Motor neuron (in vitro differentiated cells): Measurements from ENCODE around the gene NOTCH3. TPM values are rescaled to one million over a fixed set of nuclear protein-coding genes. Genes with fewer than 3 reads are reported as not detected.

ENCODE experiments used
- ATAC-seq, 8 experiments: fragments of 200-7000 bp; cut with Tn5 transposase; replicated peaks in 6 of 8; 2 replicates each; pipeline ENCODE4 v1.8.0; 2021; ENCODE audit warnings: mild to moderate bottlenecking in 8 of 8, moderate library complexity in 8 of 8
- H3K27ac ChIP-seq, 2 donors: fragments of 250-450 bp; sonication (Bioruptor Pico); 2 replicates each; pipeline ENCODE4 v1.9.0; 2021; ENCODE audit warnings: antibody characterized with exemption in 2 of 2, mild to moderate bottlenecking in 2 of 2, moderate library complexity in 1 of 2
- H3K4me1 ChIP-seq, 2 donors: fragments of 250-450 bp; sonication (Bioruptor Pico); replicated peaks in 1 of 2; 2 replicates each; pipeline ENCODE4 v1.6.1; 2021; ENCODE audit warnings: antibody characterized with exemption in 2 of 2, mild to moderate bottlenecking in 2 of 2, moderate library complexity in 1 of 2
- H3K4me3 ChIP-seq, 5 donors: fragments of 250-450 bp; sonication (Bioruptor Pico); 2 replicates each; pipeline ENCODE4 v1.9.0; 2021; ENCODE audit warnings: antibody characterized with exemption in 5 of 5, mild to moderate bottlenecking in 5 of 5, moderate library complexity in 4 of 5
- WGBS, 10 experiments: fragments of 450-650 bp; shearing (Covaris generic); methylation state at CpG; one replicate each; pipeline ENCODE4 v1.0.0; 2022; 5-methylcytosine and 5-hydroxymethylcytosine counted together
- in situ Hi-C, 9 experiments: fragments of 400-800 bp; cut with MboI; loops; one replicate each; pipeline ENCODE4 v1.15.0; 2021; ENCODE audit warnings: low sequenced_read_pairs in 9 of 9, low pct_unique_long_range_greater_than_20kb in 2 of 9; ENCODE audit not compliant: unreplicated experiment in 9 of 9
- total RNA-seq, 8 experiments: library from RNA; unstranded; fragments of 300-600 nt; gene quantifications; 2 replicates each; pipeline versions ENCODE4 v1.2.3 to v1.2.4, GENCODE V29; 2022

Gene NOTCH3
- total RNA-seq, 8 experiments from 2014 or later: 3.0 to 26.4 (median 7.7) TPM

GRCh38 chr19:15197942-15198341 is 2.9 kb downstream of the NOTCH3 start:
- Histone ChIP-seq H3K27ac (no peak overlapping the region), H3K4me3 (no peak overlapping the region), H3K4me1 (peaks cover 4 to 22% of the 10 kb centered on the region in 2 donors)
- in situ Hi-C loops: loop anchor here in 1 of 9 experiments (25.0 kb wide), 1 partner anchor 364 kb away; no protein-coding TSS in a partner anchor
- ATAC-seq: peak in 3 of 8 experiments; percentile 3 to 23 (median 17)
- 11 to 100% (median 70%) methylated on average over 1 to 4 of the region's 8 CpGs; no CpG with 5 or more reads in 3 of the 10 experiments for WGBS, 10 experiments

GRCh38 chr19:15197275-15197941 is 3.4 kb downstream of the NOTCH3 start:
- no peak overlapping the region for H3K27ac ChIP-seq
- in situ Hi-C loops: loop anchor here in 1 of 9 experiments (25.0 kb wide), 1 partner anchor 365 kb away; no protein-coding TSS in a partner anchor

GRCh38 chr19:15196360-15197005 is 4.3 kb downstream of the NOTCH3 start:
- in situ Hi-C loops: loop anchor here in 1 of 9 experiments (25.0 kb wide), 1 partner anchor 366 kb away; no protein-coding TSS in a partner anchor
- WGBS, 10 experiments: 56 to 100% (median 93%) methylated on average over 1 to 3 of the region's 4 CpGs; no CpG with 5 or more reads in 1 of the 10 experiments
- ATAC-seq: no peak
- Histone ChIP-seq H3K4me3 (peak overlapping the region in 4 of 5 donors; percentile 34 to 44 (median 43)), H3K27ac (no peak overlapping the region), H3K4me1 (peaks cover 4 to 22% of the 10 kb centered on the region in 2 donors)

More at GRCh38 chr19:15197275-15197941, 3.4 kb downstream of the NOTCH3 start:
- Histone ChIP-seq H3K4me1 (peaks cover 4 to 22% of the 10 kb centered on the region in 2 donors), H3K4me3 (no peak overlapping the region)
- 33 to 60% methylated on average over 1 of the region's 14 CpGs; no CpG with 5 or more reads in 8 of the 10 experiments for WGBS, 10 experiments
- no peak for ATAC-seq

- Histone ChIP-seq H3K4me3 (peak overlapping the region; percentile 34 to 44 (median 43)), H3K27ac (no peak overlapping the region), H3K4me1 (peaks cover 4 to 22% of the 10 kb centered on the region in 2 donors)
- in situ Hi-C loops: loop anchor here in 1 of 9 experiments (25.0 kb wide), 1 partner anchor 367 kb away; no protein-coding TSS in a partner anchor
- ATAC-seq: peak; percentile 56 to 87 (median 85)
- no CpG with 5 or more reads among the region's 91 CpGs for WGBS, 10 experiments
These were observed 5.1 kb downstream of the NOTCH3 start for GRCh38 chr19:15195371-15196334.

GRCh38 chr19:15194938-15195337 is 5.9 kb downstream of the NOTCH3 start:
- peak overlapping the region in 1 of 2 donors; percentile 22 for H3K27ac ChIP-seq
- ATAC-seq: peak in 6 of 8 experiments; percentile 6 to 20 (median 12)

GRCh38 chr19:15191982-15192381 is 8.8 kb downstream of the NOTCH3 start:
- ATAC-seq: no peak
- 84 to 100% (median 100%) methylated on average over 1 to 5 of the region's 18 CpGs; no CpG with 5 or more reads in 5 of the 10 experiments for WGBS, 10 experiments
- Histone ChIP-seq H3K4me1 (peaks cover 4 to 7% of the 10 kb centered on the region in 2 donors), H3K4me3 (no peak overlapping the region), H3K27ac (no peak overlapping the region)
- in situ Hi-C loops: loop anchor here in 1 of 9 experiments (25.0 kb wide), 1 partner anchor 370 kb away; no protein-coding TSS in a partner anchor

More at GRCh38 chr19:15194938-15195337, 5.9 kb downstream of the NOTCH3 start:
- H3K4me1 ChIP-seq: peaks cover 4 to 22% of the 10 kb centered on the region in 2 donors
- H3K4me3 ChIP-seq: peak overlapping the region; percentile 34 to 44 (median 43)
- in situ Hi-C loops: loop anchor here in 1 of 9 experiments (25.0 kb wide), 1 partner anchor 367 kb away; no protein-coding TSS in a partner anchor
- WGBS, 10 experiments: 0 to 100% (median 58%) methylated on average over 1 to 2 of the region's 6 CpGs; no CpG with 5 or more reads in 5 of the 10 experiments

- Histone ChIP-seq H3K27ac (no peak overlapping the region), H3K4me1 (peaks cover 4 to 7% of the 10 kb centered on the region in 2 donors), H3K4me3 (no peak overlapping the region)
- no peak for ATAC-seq
- in situ Hi-C loops: loop anchor here in 1 of 9 experiments (25.0 kb wide), 1 partner anchor 371 kb away; no protein-coding TSS in a partner anchor
- 84 to 100% (median 97%) methylated on average over 3 to 6 of the region's 18 CpGs; no CpG with 5 or more reads in 5 of the 10 experiments for WGBS, 10 experiments
These were observed 9.3 kb downstream of the NOTCH3 start for GRCh38 chr19:15191514-15191913.

- H3K4me3 ChIP-seq: no peak overlapping the region
- in situ Hi-C loops: loop anchor here in 2 of 9 experiments (10.0 to 25.0 kb wide), 2 partner anchors 366 to 373 kb away; no protein-coding TSS in a partner anchor
- 87% methylated on average over 3 of the region's 24 CpGs; no CpG with 5 or more reads in 9 of the 10 experiments for WGBS, 10 experiments
- no peak for ATAC-seq
- H3K4me1 ChIP-seq: peaks cover 0 to 8% of the 10 kb centered on the region in 2 donors
- no peak overlapping the region for H3K27ac ChIP-seq
These were observed 11.9 kb downstream of the NOTCH3 start for GRCh38 chr19:15188851-15189250.

GRCh38 chr19:15187026-15188007 is 13.5 kb downstream of the NOTCH3 start:
- in situ Hi-C loops: loop anchor here in 2 of 9 experiments (10.0 to 25.0 kb wide), 2 partner anchors 367 to 375 kb away; no protein-coding TSS in a partner anchor
- Histone ChIP-seq H3K27ac (no peak overlapping the region), H3K4me1 (peaks cover 0 to 8% of the 10 kb centered on the region in 2 donors), H3K4me3 (no peak overlapping the region)
- 77 to 100% (median 94%) methylated on average over 4 to 19 of the region's 38 CpGs; no CpG with 5 or more reads in 6 of the 10 experiments for WGBS, 10 experiments
- ATAC-seq: peak in 2 of 8 experiments; percentile 44 to 52

- WGBS, 10 experiments: no CpG with 5 or more reads among the region's 12 CpGs
- ATAC-seq: no peak
- in situ Hi-C loops: loop anchor here in 2 of 9 experiments (10.0 to 25.0 kb wide), 2 partner anchors 370 to 377 kb away; no protein-coding TSS in a partner anchor
- Histone ChIP-seq H3K4me1 (peaks cover 5 to 14% of the 10 kb centered on the region in 2 donors), H3K27ac (peak overlapping the region; percentile 28 to 58), H3K4me3 (no peak overlapping the region)
These were observed 15.6 kb downstream of the NOTCH3 start for GRCh38 chr19:15185188-15185587.

GRCh38 chr19:15184776-15185175 is 16.0 kb downstream of the NOTCH3 start:
- Histone ChIP-seq H3K4me1 (peaks cover 5 to 14% of the 10 kb centered on the region in 2 donors), H3K27ac (peak overlapping the region in 1 of 2 donors; percentile 28), H3K4me3 (no peak overlapping the region)
- in situ Hi-C loops: loop anchor here in 2 of 9 experiments (10.0 to 25.0 kb wide), 2 partner anchors 370 to 378 kb away; no protein-coding TSS in a partner anchor
- ATAC-seq: no peak
- no CpG with 5 or more reads among the region's 4 CpGs for WGBS, 10 experiments
